BJ (cell line): ENCODE data around the gene MAML2. TPM values are rescaled to one million over a fixed set of nuclear protein-coding genes. Genes with fewer than 3 reads are reported as not detected.

Experiments used
- CTCF ChIA-PET: fragments of 350-600 bp; formaldehyde crosslinking; extraction: SDS; loops from one replicate; lab custom pipeline; 2021; ENCODE audit warnings: antibody characterized with exemption, inconsistent platforms; lab: Yijun Ruan, JAX
- POLR2A ChIA-PET: fragments of 300-600 bp; sonication (Branson Sonifier 250); formaldehyde crosslinking; extraction: SDS; loops from one replicate; lab custom pipeline; 2021; ENCODE audit warnings: antibody characterized with exemption; lab: Charles Lee
- DNase-seq: peaks from one replicate; pipeline ENCODE4 v3.0.0-alpha.2; 2011; ENCODE audit warnings: low read depth
- H3K27me3 ChIP-seq: 2 replicates; pipeline ENCODE4 v1.6.0; 2011; ENCODE audit warnings: low read length; ENCODE audit not compliant: control insufficient read depth, insufficient read depth
- H3K36me3 ChIP-seq: 2 replicates; pipeline ENCODE4 v1.5.1; 2011; ENCODE audit warnings: low read length; ENCODE audit not compliant: control insufficient read depth, insufficient read depth
- H3K4me3 ChIP-seq: 2 replicates; pipeline ENCODE4 v1.5.1; 2011; ENCODE audit warnings: low read depth, mild to moderate bottlenecking, control low read depth, low read length
- polyA plus RNA-seq: library from polyadenylated mRNA; depleted of rRNA; stranded (reverse); fragments of >200 nt; gene quantifications from 2 replicates; pipeline ENCODE4 v1.2.3, GENCODE V29; 2011
- TF ChIP-seq, protein P1 (sequence below): IDR thresholded peaks from 2 replicates; pipeline ENCODE4 v1.5.1; 2011; ENCODE audit warnings: low read depth, mild to moderate bottlenecking, control low read depth, inconsistent platforms, low read length, moderate library complexity; ENCODE audit not compliant: insufficient read depth

MAML2 gene
- polyA plus RNA-seq, 1 experiment, result 22.0 TPM

DNA sequence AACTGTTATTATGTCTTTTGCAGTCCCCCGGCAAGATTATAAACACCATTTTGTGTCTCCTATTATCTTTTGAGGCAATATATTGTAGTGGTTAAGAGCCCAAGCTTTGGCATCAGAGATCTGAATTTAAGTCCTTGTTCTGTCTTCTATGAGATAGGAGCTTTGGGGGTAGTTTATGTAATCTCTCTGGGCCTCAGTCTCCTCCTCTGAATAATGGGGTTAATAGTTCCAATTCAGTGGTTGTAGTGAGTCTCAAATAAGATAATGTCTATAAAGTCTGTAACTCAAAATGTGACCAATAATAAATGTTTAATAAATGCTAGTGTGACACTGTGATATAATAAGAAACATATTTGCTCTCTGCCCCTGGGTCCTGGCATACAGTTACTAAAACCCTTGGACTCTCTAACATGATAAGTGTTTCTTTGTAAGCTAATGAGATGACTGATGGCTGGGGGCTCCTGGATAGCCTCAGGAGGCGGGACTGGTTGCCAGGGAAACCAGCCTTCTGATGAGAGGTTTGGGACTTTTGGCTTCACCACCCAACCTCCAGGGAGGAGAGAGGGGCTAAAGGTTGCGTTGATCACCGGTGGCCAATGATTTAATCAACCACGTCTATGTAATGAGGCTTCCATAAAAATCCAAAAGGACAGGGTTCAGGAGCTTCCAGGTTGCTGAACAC lies 235.7 kb downstream of the MAML2 start:
- TF ChIP-seq, protein P1, sequence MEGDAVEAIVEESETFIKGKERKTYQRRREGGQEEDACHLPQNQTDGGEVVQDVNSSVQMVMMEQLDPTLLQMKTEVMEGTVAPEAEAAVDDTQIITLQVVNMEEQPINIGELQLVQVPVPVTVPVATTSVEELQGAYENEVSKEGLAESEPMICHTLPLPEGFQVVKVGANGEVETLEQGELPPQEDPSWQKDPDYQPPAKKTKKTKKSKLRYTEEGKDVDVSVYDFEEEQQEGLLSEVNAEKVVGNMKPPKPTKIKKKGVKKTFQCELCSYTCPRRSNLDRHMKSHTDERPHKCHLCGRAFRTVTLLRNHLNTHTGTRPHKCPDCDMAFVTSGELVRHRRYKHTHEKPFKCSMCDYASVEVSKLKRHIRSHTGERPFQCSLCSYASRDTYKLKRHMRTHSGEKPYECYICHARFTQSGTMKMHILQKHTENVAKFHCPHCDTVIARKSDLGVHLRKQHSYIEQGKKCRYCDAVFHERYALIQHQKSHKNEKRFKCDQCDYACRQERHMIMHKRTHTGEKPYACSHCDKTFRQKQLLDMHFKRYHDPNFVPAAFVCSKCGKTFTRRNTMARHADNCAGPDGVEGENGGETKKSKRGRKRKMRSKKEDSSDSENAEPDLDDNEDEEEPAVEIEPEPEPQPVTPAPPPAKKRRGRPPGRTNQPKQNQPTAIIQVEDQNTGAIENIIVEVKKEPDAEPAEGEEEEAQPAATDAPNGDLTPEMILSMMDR, result no peak
- no peaks in the 10 kb centered on the region for H3K36me3 ChIP-seq
- ChIA-PET CTCF (no interaction called here), POLR2A (no interaction called here)
- no peak overlapping the region for H3K4me3 ChIP-seq
- DNase-seq, result no peak
- no peaks in the 10 kb centered on the region for H3K27me3 ChIP-seq

DNA sequence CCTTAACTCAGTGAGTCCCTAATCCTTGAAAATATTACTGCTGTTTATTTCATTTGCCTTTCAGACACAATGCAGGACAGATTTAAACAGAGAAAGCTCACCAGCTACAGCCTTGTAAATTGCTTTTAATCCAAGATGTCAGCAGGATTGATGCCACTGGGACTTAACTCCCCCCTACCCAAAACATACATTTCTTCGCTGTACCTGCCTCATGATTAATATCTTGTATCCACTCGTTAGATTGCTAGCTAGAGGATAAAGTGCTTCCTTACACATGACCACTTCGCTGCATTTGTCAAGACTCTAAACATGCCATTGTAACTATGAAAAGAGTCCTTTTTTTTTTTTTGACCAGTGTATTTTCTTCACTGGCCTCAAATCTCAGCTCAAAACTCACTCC lies 236.3 kb downstream of the MAML2 start:
- ChIA-PET POLR2A (no interaction called here), CTCF (no interaction called here)
- Histone ChIP-seq H3K4me3 (no peak overlapping the region), H3K27me3 (no peaks in the 10 kb centered on the region), H3K36me3 (no peaks in the 10 kb centered on the region)
- DNase-seq, result no peak
- TF ChIP-seq, protein P1, result no peak

DNA sequence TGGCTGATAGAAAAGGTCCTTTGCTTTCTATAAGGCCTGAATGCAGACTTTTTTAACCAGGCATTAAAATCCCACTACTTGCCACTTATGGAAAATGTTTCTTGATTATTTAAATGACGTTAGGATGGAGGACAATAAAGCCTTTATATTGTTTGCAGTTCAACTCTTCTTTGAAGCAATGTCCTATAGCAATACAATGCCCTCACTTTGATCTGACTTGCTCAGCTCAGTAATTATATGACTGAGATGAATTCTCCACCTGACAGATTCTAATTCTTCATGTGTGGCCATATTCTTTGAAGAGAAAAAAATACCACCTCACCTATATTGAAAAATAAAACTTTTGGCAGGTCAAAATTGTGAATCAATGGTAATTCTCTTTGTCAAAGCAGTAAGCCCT lies 237.1 kb downstream of the MAML2 start:
- ChIA-PET POLR2A (no interaction called here), CTCF (no interaction called here)
- Histone ChIP-seq H3K27me3 (no peaks in the 10 kb centered on the region), H3K36me3 (no peaks in the 10 kb centered on the region), H3K4me3 (no peak overlapping the region)
- DNase-seq, result no peak
- TF ChIP-seq, protein P1, result no peak

GRCh38 chr11:96105197-96105895 lies 237.6 kb downstream of the MAML2 start:
- H3K4me3 ChIP-seq, result no peak overlapping the region

GRCh38 chr11:96104496-96104895 lies 238.5 kb downstream of the MAML2 start:
- CTCF ChIA-PET, result no interaction called here
- no peaks in the 10 kb centered on the region for H3K27me3 ChIP-seq

More at GRCh38 chr11:96105197-96105895, 237.6 kb downstream of the MAML2 start:
- H3K36me3 ChIP-seq, result no peaks in the 10 kb centered on the region
- H3K27me3 ChIP-seq, result no peaks in the 10 kb centered on the region
- CTCF ChIA-PET, result no interaction called here
- DNase-seq, result no peak
- POLR2A ChIA-PET, result no interaction called here
- TF ChIP-seq, protein P1, result no peak

More at GRCh38 chr11:96104496-96104895, 238.5 kb downstream of the MAML2 start:
- DNase-seq, result no peak
- POLR2A ChIA-PET, result no interaction called here
- TF ChIP-seq, protein P1, result no peak
- no peak overlapping the region for H3K4me3 ChIP-seq
- H3K36me3 ChIP-seq, result no peaks in the 10 kb centered on the region
